ENCODE measurements around the gene NPLOC4. TPM values are rescaled to one million over a fixed set of nuclear protein-coding genes. Genes with fewer than 3 reads are reported as not detected.

Gene NPLOC4
- total and polyA plus RNA-seq, 11 donors, result 28.2 to 133 (median 99.2) TPM

DNA sequence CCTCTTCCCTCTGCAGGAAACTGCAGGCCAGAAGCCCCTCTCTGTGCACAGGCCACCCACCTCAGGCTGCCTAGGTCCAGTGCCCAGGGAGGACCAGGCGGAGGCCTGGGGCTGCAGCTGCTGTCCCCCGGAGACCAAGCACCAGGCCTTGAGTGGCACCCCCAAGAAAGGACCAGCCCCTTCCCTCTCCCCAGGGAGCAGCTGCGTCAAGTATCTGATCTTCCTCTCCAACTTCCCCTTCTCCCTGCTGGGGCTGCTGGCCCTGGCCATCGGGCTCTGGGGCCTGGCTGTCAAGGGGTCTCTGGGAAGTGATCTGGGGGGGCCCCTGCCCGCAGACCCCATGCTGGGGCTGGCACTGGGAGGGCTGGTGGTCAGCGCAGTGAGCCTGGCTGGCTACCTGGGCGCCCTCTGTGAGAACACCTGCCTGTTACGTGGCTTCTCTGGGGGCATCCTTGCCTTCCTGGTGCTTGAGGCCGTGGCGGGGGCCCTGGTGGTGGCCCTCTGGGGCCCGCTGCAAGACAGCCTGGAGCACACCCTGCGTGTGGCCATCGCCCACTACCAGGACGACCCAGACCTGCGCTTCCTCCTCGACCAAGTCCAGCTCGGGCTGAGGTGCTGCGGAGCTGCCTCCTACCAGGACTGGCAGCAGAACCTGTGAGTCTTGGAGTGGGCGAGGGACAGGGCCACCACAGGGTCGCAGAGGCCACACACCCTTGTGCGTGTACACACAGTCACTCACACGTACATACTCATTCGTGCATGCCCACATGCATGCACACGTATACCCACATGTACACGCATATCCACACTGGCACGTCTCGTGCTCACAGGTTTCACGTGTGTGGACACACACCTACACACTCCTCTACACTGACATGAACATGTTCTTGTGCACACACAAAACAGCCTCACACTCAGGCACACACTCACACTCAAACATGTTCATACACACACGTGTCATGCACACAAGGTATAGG lies 8.4 kb upstream of the NPLOC4 start:
- no peak for ATAC-seq
- no peak overlapping the region for H3K4me3 ChIP-seq
- H3K9me3 ChIP-seq, result peaks cover 0 to 6% (median 0%) of the 10 kb centered on the region in 12 donors
- intact Hi-C loops (cut with DNase I), result no loop called here
- DNase-seq, result no peak
- H3K4me1 ChIP-seq, result peaks cover 0 to 8% (median 0%) of the 10 kb centered on the region in 12 donors
- TF ChIP-seq, protein P1, sequence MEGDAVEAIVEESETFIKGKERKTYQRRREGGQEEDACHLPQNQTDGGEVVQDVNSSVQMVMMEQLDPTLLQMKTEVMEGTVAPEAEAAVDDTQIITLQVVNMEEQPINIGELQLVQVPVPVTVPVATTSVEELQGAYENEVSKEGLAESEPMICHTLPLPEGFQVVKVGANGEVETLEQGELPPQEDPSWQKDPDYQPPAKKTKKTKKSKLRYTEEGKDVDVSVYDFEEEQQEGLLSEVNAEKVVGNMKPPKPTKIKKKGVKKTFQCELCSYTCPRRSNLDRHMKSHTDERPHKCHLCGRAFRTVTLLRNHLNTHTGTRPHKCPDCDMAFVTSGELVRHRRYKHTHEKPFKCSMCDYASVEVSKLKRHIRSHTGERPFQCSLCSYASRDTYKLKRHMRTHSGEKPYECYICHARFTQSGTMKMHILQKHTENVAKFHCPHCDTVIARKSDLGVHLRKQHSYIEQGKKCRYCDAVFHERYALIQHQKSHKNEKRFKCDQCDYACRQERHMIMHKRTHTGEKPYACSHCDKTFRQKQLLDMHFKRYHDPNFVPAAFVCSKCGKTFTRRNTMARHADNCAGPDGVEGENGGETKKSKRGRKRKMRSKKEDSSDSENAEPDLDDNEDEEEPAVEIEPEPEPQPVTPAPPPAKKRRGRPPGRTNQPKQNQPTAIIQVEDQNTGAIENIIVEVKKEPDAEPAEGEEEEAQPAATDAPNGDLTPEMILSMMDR (IDR thresholded peaks at IDR 0.05), result no peak
- no peak for TF ChIP-seq POLR2A (IDR thresholded peaks at IDR 0.05)
- H3K27ac ChIP-seq, result no peak overlapping the region
- H3K36me3 ChIP-seq, result no peaks in the 10 kb centered on the region
- H3K27me3 ChIP-seq, result peaks cover 8 to 36% (median 20%) of the 10 kb centered on the region in 9 donors
- WGBS, 4 donors, result 85 to 91% (median 87%) methylated on average over 26 to 29 of the region's 29 CpGs

DNA sequence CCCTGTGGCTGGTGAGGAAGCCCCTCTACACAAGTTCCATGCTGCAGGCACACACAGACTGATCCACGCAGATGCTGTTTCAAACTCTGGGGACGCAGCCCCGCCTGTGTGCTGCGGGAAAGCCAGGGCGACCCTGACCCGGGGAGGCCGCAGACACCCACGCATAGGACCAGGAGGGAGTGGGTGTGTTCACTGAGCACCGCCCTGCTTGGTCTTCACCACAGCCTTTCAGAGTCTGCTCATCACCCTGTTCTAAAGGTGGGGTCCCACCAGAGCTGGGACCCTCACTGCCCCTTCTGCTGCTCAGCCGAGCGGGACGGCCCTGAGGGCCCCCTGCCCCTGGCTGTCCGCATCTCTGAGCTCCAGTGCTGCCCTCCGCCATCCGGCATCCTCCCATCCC lies 7.6 kb upstream of the NPLOC4 start:
- Histone ChIP-seq H3K27me3 (peaks cover 8 to 30% (median 16%) of the 10 kb centered on the region in 9 donors), H3K4me3 (no peak overlapping the region), H3K36me3 (no peaks in the 10 kb centered on the region), H3K9me3 (peaks cover 0 to 6% (median 0%) of the 10 kb centered on the region in 12 donors), H3K4me1 (peaks cover 0 to 8% (median 0%) of the 10 kb centered on the region in 12 donors), H3K27ac (no peak overlapping the region)
- TF ChIP-seq, protein P1 (IDR thresholded peaks at IDR 0.05), result no peak
- no peak for TF ChIP-seq POLR2A (IDR thresholded peaks at IDR 0.05)
- 87 to 94% (median 91%) methylated on average over 8 to 15 of the region's 15 CpGs for whole genome bisulfite sequencing, 4 donors
- intact Hi-C loops (cut with DNase I), result no loop called here
- DNase-seq, result no peak
- peak in 1 of 4 donors; percentile 8 for ATAC-seq

DNA sequence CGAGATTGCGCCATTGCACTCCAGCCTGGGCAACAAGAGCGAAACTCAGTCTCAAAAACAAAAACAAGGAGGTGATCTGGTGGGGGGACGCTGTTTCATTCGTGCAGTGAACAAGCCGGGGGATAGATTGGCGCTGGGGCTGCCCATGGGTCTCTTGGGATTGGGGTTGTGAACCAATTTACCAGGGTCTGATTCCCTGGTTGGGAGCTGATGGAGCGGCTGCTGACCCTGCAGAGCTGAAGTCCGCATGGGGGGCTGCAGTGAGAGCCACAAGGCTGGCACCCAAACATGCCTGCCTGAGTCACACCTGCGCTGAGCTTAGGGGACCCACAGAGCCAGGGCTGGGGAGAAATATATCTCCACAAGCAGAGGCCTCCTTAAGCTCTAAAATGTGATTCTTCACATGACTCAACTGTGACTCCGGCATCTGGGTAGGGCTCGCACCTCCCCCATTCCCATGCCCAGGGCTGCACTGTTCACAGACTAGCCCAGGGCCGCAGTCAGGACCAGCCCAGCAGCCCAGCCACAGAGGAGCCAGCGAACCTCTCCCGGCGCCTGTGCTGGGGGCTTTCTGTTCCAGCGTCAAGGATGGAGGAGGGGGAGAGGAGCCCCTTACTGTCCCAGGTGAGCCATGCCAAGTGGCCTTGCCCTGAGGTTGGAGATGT lies 5.0 kb upstream of the NPLOC4 start:
- H3K4me3 ChIP-seq, result no peak overlapping the region
- intact Hi-C loops (cut with DNase I), result no loop called here
- peaks cover 0 to 5% (median 0%) of the 10 kb centered on the region in 9 donors for H3K27me3 ChIP-seq
- ATAC-seq, result no peak
- WGBS, 4 donors, result 91 to 96% (median 93%) methylated on average over 15 to 17 of the region's 17 CpGs
- H3K9me3 ChIP-seq, result no peaks in the 10 kb centered on the region
- H3K4me1 ChIP-seq, result peaks cover 0 to 7% (median 2%) of the 10 kb centered on the region in 12 donors
- H3K36me3 ChIP-seq, result no peaks in the 10 kb centered on the region
- TF ChIP-seq POLR2A (IDR thresholded peaks at IDR 0.05), result no peak
- TF ChIP-seq, protein P1 (IDR thresholded peaks at IDR 0.05), result no peak
- DNase-seq, result no peak
- no peak overlapping the region for H3K27ac ChIP-seq

DNA sequence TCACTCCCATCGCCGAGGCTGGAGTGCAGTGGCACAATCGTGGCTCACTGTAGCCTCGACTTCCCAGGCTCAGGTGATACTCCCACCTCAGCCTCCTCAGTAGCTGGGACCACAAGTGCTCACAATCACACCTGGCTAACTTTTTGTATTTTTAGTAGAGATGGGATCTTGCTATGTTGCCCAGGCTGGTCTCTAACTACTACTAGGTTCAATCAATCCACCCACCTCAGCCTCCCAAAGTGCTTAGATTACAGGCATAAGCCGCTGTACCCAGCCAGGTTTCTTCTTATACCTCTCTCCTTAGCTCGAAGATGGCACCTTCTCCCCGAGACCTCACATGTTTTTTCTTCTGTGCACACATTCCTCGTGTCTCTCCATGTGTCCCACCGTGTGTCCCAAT lies 3.1 kb upstream of the NPLOC4 start:
- intact Hi-C loops (cut with DNase I), result no loop called here
- no peak for TF ChIP-seq POLR2A (IDR thresholded peaks at IDR 0.05)
- TF ChIP-seq, protein P1 (IDR thresholded peaks at IDR 0.05), result no peak
- no peaks in the 10 kb centered on the region for H3K27me3 ChIP-seq
- peaks cover 9 to 22% (median 12%) of the 10 kb centered on the region in 12 donors for H3K4me1 ChIP-seq
- 92 to 95% (median 93%) methylated on average over 9 of the region's 9 CpGs for WGBS, 4 donors
- no peaks in the 10 kb centered on the region for H3K36me3 ChIP-seq
- H3K9me3 ChIP-seq, result no peaks in the 10 kb centered on the region
- no peak overlapping the region for H3K4me3 ChIP-seq
- H3K27ac ChIP-seq, result no peak overlapping the region
- DNase-seq, result no peak
- ATAC-seq, result no peak

All from heart left ventricle (tissue), 16 donors.